ENCODE data around the gene SPTB.

The SPTB gene

GRCh38 chr14:64923015-64923414, 43.3 kb upstream of the SPTB start:
- peaks cover 38% of the 10 kb centered on the region for H3K36me3 ChIP-seq
- no peaks in the 10 kb centered on the region for H3K9me3 ChIP-seq
- no peak for TF ChIP-seq CTCF (IDR thresholded peaks at IDR 0.05)
- H3K27me3 ChIP-seq: no peaks in the 10 kb centered on the region
- no peak overlapping the region for H3K27ac ChIP-seq
- H3K4me3 ChIP-seq (ENCODE audit: low read depth in 1 of 2, low read length in 1 of 2): no peak overlapping the region
- no peaks in the 10 kb centered on the region for H3K4me1 ChIP-seq (ENCODE audit: control insufficient read depth in 1 of 2, insufficient read depth in 1 of 2, low read depth in 1 of 2, low read length in 1 of 2)

DNA sequence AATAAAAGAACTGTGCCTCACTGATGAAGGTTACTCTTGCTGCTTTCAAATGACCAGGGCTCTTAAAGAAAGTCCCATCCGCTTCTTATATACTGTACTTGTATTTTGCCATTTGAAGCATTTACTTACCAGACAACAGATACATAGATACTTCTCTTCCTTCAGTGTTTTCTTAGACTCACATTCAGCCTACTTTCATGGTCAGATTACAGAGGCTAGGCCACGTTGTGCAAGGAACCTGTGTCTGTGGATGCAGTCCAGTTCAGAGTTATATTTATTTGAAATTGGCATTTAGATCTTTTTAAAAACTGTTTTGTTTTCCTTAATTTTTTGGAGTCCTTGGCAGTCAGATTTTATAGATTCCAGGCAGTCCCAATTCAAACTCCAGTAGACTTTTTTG, 40.8 kb upstream of the SPTB start:
- peaks cover 17% of the 10 kb centered on the region for H3K36me3 ChIP-seq
- H3K27ac ChIP-seq: no peak overlapping the region
- H3K4me3 ChIP-seq (ENCODE audit: low read depth in 1 of 2, low read length in 1 of 2): no peak overlapping the region
- no peaks in the 10 kb centered on the region for H3K27me3 ChIP-seq
- peaks cover 9% of the 10 kb centered on the region in 2 experiments for H3K4me1 ChIP-seq (ENCODE audit: control insufficient read depth in 1 of 2, insufficient read depth in 1 of 2, low read depth in 1 of 2, low read length in 1 of 2)
- no peak for TF ChIP-seq CTCF (IDR thresholded peaks at IDR 0.05)
- no peaks in the 10 kb centered on the region for H3K9me3 ChIP-seq

- Histone ChIP-seq H3K27me3 (no peaks in the 10 kb centered on the region), H3K4me1 (ENCODE audit: control insufficient read depth in 1 of 2, insufficient read depth in 1 of 2, low read depth in 1 of 2, low read length in 1 of 2) (peaks cover 17 to 18% of the 10 kb centered on the region in 2 experiments), H3K4me3 (ENCODE audit: low read depth in 1 of 2, low read length in 1 of 2) (no peak overlapping the region), H3K36me3 (peaks cover 9% of the 10 kb centered on the region), H3K9me3 (no peaks in the 10 kb centered on the region), H3K27ac (no peak overlapping the region)
- TF ChIP-seq CTCF (IDR thresholded peaks at IDR 0.05): no peak
Measured at GRCh38 chr14:64919618-64920017, 39.9 kb upstream of the SPTB start.

- peaks cover 17 to 18% of the 10 kb centered on the region in 2 experiments for H3K4me1 ChIP-seq (ENCODE audit: control insufficient read depth in 1 of 2, insufficient read depth in 1 of 2, low read depth in 1 of 2, low read length in 1 of 2)
Measured at GRCh38 chr14:64919215-64919614, 39.5 kb upstream of the SPTB start.

DNA sequence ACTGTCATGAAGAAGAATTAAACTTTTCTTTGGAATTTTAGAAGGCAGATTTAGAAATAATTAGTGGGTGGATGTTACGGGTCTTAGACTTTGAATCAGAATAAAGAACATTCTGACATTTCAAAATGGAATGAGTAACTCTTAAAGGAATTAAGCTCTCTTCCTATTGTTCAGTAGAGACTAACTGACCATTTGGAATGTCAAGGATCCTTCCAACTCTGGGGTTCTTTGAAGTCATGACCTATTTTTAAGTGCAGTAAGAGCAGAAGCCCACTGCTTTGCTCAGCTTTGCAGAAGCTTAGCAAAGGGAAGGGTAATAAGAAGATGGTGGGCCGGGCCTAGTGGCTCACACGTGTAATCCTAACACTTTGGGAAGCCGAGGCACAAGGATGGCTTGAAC, 38.5 kb upstream of the SPTB start:
- Histone ChIP-seq H3K9me3 (no peaks in the 10 kb centered on the region), H3K36me3 (no peaks in the 10 kb centered on the region), H3K4me1 (ENCODE audit: control insufficient read depth in 1 of 2, insufficient read depth in 1 of 2, low read depth in 1 of 2, low read length in 1 of 2) (peaks cover 24 to 25% of the 10 kb centered on the region in 2 experiments), H3K27ac (no peak overlapping the region), H3K4me3 (ENCODE audit: low read depth in 1 of 2, low read length in 1 of 2) (no peak overlapping the region), H3K27me3 (no peaks in the 10 kb centered on the region)
- no peak for TF ChIP-seq CTCF (IDR thresholded peaks at IDR 0.05)

More at GRCh38 chr14:64919215-64919614, 39.5 kb upstream of the SPTB start:
- no peak overlapping the region for H3K4me3 ChIP-seq (ENCODE audit: low read depth in 1 of 2, low read length in 1 of 2)
- TF ChIP-seq CTCF (IDR thresholded peaks at IDR 0.05): no peak
- H3K27me3 ChIP-seq: no peaks in the 10 kb centered on the region
- peaks cover 5% of the 10 kb centered on the region for H3K36me3 ChIP-seq
- no peak overlapping the region for H3K27ac ChIP-seq
- no peaks in the 10 kb centered on the region for H3K9me3 ChIP-seq

DNA sequence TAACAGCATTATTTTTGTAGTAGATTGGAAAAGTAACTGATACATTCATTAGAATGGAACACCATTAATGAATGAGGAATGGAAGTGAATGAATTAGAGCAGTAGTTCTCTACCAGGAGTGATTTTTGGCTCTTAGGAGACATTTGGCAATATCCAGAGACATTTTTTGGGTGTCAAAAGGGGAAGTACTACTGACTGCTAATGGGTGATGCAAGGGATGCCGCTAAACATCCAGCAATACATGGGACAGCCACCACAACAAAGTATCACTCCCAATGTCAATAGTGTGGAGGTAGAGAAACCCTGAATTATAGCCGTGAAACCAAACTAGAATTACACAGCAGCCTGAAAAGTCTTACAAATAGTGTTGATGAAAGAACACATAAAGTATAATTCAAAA, 36.1 kb upstream of the SPTB start:
- Histone ChIP-seq H3K4me1 (ENCODE audit: control insufficient read depth in 1 of 2, insufficient read depth in 1 of 2, low read depth in 1 of 2, low read length in 1 of 2) (peaks cover 24 to 25% of the 10 kb centered on the region in 2 experiments), H3K27me3 (peaks cover 3% of the 10 kb centered on the region), H3K27ac (peak overlapping the region; percentile 95), H3K4me3 (ENCODE audit: low read depth in 1 of 2, low read length in 1 of 2) (peak overlapping the region; percentile 90 to 92), H3K9me3 (no peaks in the 10 kb centered on the region), H3K36me3 (no peaks in the 10 kb centered on the region)
- TF ChIP-seq CTCF (IDR thresholded peaks at IDR 0.05): no peak
